ENCODE results near the gene TMCO6.

GRCh38 chr5:140634103-140634502, 5.1 kb upstream of the TMCO6 start:
- no peak for TF ChIP-seq CTCF (conservative IDR thresholded peaks at IDR 0.05 in 1 of 2, IDR thresholded peaks at IDR 0.05 in 1 of 2; ENCODE audit: extremely low read depth in 1 of 2, insufficient read depth in 1 of 2, low read depth in 1 of 2, low read length in 2 of 2)
- no peak for TF ChIP-seq EZH2 (IDR thresholded peaks at IDR 0.05; ENCODE audit: borderline replicate concordance, low read length)

All from mammary epithelial cell (primary cell).